ENCODE results near the gene CAMKV.
A peak's percentile ranks its signal among the peaks of the same experiment; 100 is the strongest.

Gene CAMKV

GRCh38 chr3:49880581-49881315 lies 11.0 kb upstream of the CAMKV start:
- H3K4me3 ChIP-seq (ENCODE audit: low read length) = peak overlapping the region; percentile 13
- H3K4me1 ChIP-seq (ENCODE audit: insufficient read depth, low read length) = peaks cover 28% of the 10 kb centered on the region
- H3K36me3 ChIP-seq (ENCODE audit: insufficient read depth, low read length) = no peaks in the 10 kb centered on the region

GRCh38 chr3:49879721-49880120 lies 10.0 kb upstream of the CAMKV start:
- Histone ChIP-seq H3K9me3 (ENCODE audit: low read length) (no peaks in the 10 kb centered on the region), H3K27me3 (ENCODE audit: insufficient read depth, low read length) (no peaks in the 10 kb centered on the region), H3K4me1 (ENCODE audit: insufficient read depth, low read length) (peaks cover 28% of the 10 kb centered on the region), H3K4me3 (ENCODE audit: low read length) (no peak overlapping the region), H2AFZ (ENCODE audit: low read depth, low read length) (no peak overlapping the region), H3K36me3 (ENCODE audit: insufficient read depth, low read length) (no peaks in the 10 kb centered on the region)

More at GRCh38 chr3:49880581-49881315, 11.0 kb upstream of the CAMKV start:
- H3K9me3 ChIP-seq (ENCODE audit: low read length) = no peaks in the 10 kb centered on the region
- H2AFZ ChIP-seq (ENCODE audit: low read depth, low read length) = peak overlapping the region; percentile 8
- no peaks in the 10 kb centered on the region for H3K27me3 ChIP-seq (ENCODE audit: insufficient read depth, low read length)

- Histone ChIP-seq H3K9me3 (ENCODE audit: low read length) (no peaks in the 10 kb centered on the region), H3K27me3 (ENCODE audit: insufficient read depth, low read length) (no peaks in the 10 kb centered on the region), H3K4me1 (ENCODE audit: insufficient read depth, low read length) (peaks cover 28% of the 10 kb centered on the region), H3K36me3 (ENCODE audit: insufficient read depth, low read length) (no peaks in the 10 kb centered on the region), H3K4me3 (ENCODE audit: low read length) (no peak overlapping the region), H2AFZ (ENCODE audit: low read depth, low read length) (no peak overlapping the region)
Measured at GRCh38 chr3:49878686-49879085, 9.0 kb upstream of the CAMKV start.

GRCh38 chr3:49877716-49878115 lies 8.0 kb upstream of the CAMKV start:
- Histone ChIP-seq H3K4me1 (ENCODE audit: insufficient read depth, low read length) (peaks cover 36% of the 10 kb centered on the region), H3K9me3 (ENCODE audit: low read length) (no peaks in the 10 kb centered on the region), H2AFZ (ENCODE audit: low read depth, low read length) (no peak overlapping the region), H3K36me3 (ENCODE audit: insufficient read depth, low read length) (no peaks in the 10 kb centered on the region), H3K27me3 (ENCODE audit: insufficient read depth, low read length) (no peaks in the 10 kb centered on the region), H3K4me3 (ENCODE audit: low read length) (no peak overlapping the region)

GRCh38 chr3:49876567-49876966 lies 6.9 kb upstream of the CAMKV start:
- H3K9me3 ChIP-seq (ENCODE audit: low read length) = no peaks in the 10 kb centered on the region
- H2AFZ ChIP-seq (ENCODE audit: low read depth, low read length) = no peak overlapping the region
- no peaks in the 10 kb centered on the region for H3K27me3 ChIP-seq (ENCODE audit: insufficient read depth, low read length)
- H3K4me3 ChIP-seq (ENCODE audit: low read length) = no peak overlapping the region
- peaks cover 38% of the 10 kb centered on the region for H3K4me1 ChIP-seq (ENCODE audit: insufficient read depth, low read length)
- no peaks in the 10 kb centered on the region for H3K36me3 ChIP-seq (ENCODE audit: insufficient read depth, low read length)

GRCh38 chr3:49873623-49874022 lies 3.9 kb upstream of the CAMKV start:
- Histone ChIP-seq H3K27me3 (ENCODE audit: insufficient read depth, low read length) (no peaks in the 10 kb centered on the region), H3K4me1 (ENCODE audit: insufficient read depth, low read length) (peaks cover 38% of the 10 kb centered on the region), H3K4me3 (ENCODE audit: low read length) (no peak overlapping the region), H3K36me3 (ENCODE audit: insufficient read depth, low read length) (no peaks in the 10 kb centered on the region), H2AFZ (ENCODE audit: low read depth, low read length) (no peak overlapping the region), H3K9me3 (ENCODE audit: low read length) (no peaks in the 10 kb centered on the region)

- Histone ChIP-seq H3K36me3 (ENCODE audit: insufficient read depth, low read length) (no peaks in the 10 kb centered on the region), H3K4me1 (ENCODE audit: insufficient read depth, low read length) (peaks cover 45% of the 10 kb centered on the region), H3K4me3 (ENCODE audit: low read length) (no peak overlapping the region), H2AFZ (ENCODE audit: low read depth, low read length) (no peak overlapping the region), H3K27me3 (ENCODE audit: insufficient read depth, low read length) (no peaks in the 10 kb centered on the region), H3K9me3 (ENCODE audit: low read length) (no peaks in the 10 kb centered on the region)
Measured at GRCh38 chr3:49872801-49873281, 3.1 kb upstream of the CAMKV start.

- Histone ChIP-seq H2AFZ (ENCODE audit: low read depth, low read length) (no peak overlapping the region), H3K4me3 (ENCODE audit: low read length) (no peak overlapping the region), H3K27me3 (ENCODE audit: insufficient read depth, low read length) (no peaks in the 10 kb centered on the region), H3K4me1 (ENCODE audit: insufficient read depth, low read length) (peaks cover 56% of the 10 kb centered on the region), H3K9me3 (ENCODE audit: low read length) (no peaks in the 10 kb centered on the region), H3K36me3 (ENCODE audit: insufficient read depth, low read length) (no peaks in the 10 kb centered on the region)
Measured at GRCh38 chr3:49871531-49872153, 1.9 kb upstream of the CAMKV start.

GRCh38 chr3:49868862-49869466 lies 742 bp downstream of the CAMKV start:
- Histone ChIP-seq H3K36me3 (ENCODE audit: insufficient read depth, low read length) (no peaks in the 10 kb centered on the region), H3K4me1 (ENCODE audit: insufficient read depth, low read length) (peaks cover 61% of the 10 kb centered on the region), H3K9me3 (ENCODE audit: low read length) (no peaks in the 10 kb centered on the region), H2AFZ (ENCODE audit: low read depth, low read length) (peak overlapping the region; percentile 70), H3K27me3 (ENCODE audit: insufficient read depth, low read length) (no peaks in the 10 kb centered on the region), H3K4me3 (ENCODE audit: low read length) (peak overlapping the region; percentile 56)

GRCh38 chr3:49867871-49868321 lies 1.8 kb downstream of the CAMKV start:
- Histone ChIP-seq H3K27me3 (ENCODE audit: insufficient read depth, low read length) (no peaks in the 10 kb centered on the region), H3K4me3 (ENCODE audit: low read length) (no peak overlapping the region), H2AFZ (ENCODE audit: low read depth, low read length) (no peak overlapping the region), H3K9me3 (ENCODE audit: low read length) (no peaks in the 10 kb centered on the region), H3K4me1 (ENCODE audit: insufficient read depth, low read length) (peaks cover 54% of the 10 kb centered on the region), H3K36me3 (ENCODE audit: insufficient read depth, low read length) (no peaks in the 10 kb centered on the region)

GRCh38 chr3:49867400-49867799 lies 2.3 kb downstream of the CAMKV start:
- Histone ChIP-seq H2AFZ (ENCODE audit: low read depth, low read length) (no peak overlapping the region), H3K9me3 (ENCODE audit: low read length) (no peaks in the 10 kb centered on the region), H3K36me3 (ENCODE audit: insufficient read depth, low read length) (no peaks in the 10 kb centered on the region), H3K4me3 (ENCODE audit: low read length) (no peak overlapping the region), H3K4me1 (ENCODE audit: insufficient read depth, low read length) (peaks cover 50% of the 10 kb centered on the region), H3K27me3 (ENCODE audit: insufficient read depth, low read length) (no peaks in the 10 kb centered on the region)

- H3K4me3 ChIP-seq (ENCODE audit: low read length) = no peak overlapping the region
- peaks cover 3% of the 10 kb centered on the region for H3K36me3 ChIP-seq (ENCODE audit: insufficient read depth, low read length)
- H3K27me3 ChIP-seq (ENCODE audit: insufficient read depth, low read length) = no peaks in the 10 kb centered on the region
- H3K9me3 ChIP-seq (ENCODE audit: low read length) = no peaks in the 10 kb centered on the region
- H3K4me1 ChIP-seq (ENCODE audit: insufficient read depth, low read length) = peaks cover 33% of the 10 kb centered on the region
- no peak overlapping the region for H2AFZ ChIP-seq (ENCODE audit: low read depth, low read length)
Measured at GRCh38 chr3:49865198-49865784, 4.4 kb downstream of the CAMKV start.

- no peak overlapping the region for H2AFZ ChIP-seq (ENCODE audit: low read depth, low read length)
- H3K4me3 ChIP-seq (ENCODE audit: low read length) = no peak overlapping the region
- peaks cover 10% of the 10 kb centered on the region for H3K36me3 ChIP-seq (ENCODE audit: insufficient read depth, low read length)
- no peaks in the 10 kb centered on the region for H3K27me3 ChIP-seq (ENCODE audit: insufficient read depth, low read length)
- H3K9me3 ChIP-seq (ENCODE audit: low read length) = no peaks in the 10 kb centered on the region
- H3K4me1 ChIP-seq (ENCODE audit: insufficient read depth, low read length) = peaks cover 28% of the 10 kb centered on the region
Measured at GRCh38 chr3:49864505-49864904, 5.2 kb downstream of the CAMKV start.
